ENCODE measurements around the gene SCAMP4. TPM values are rescaled to one million over a fixed set of nuclear protein-coding genes. Genes with fewer than 3 reads are reported as not detected.

The SCAMP4 gene
- total and polyA plus RNA-seq, 2 of the 13 experiments (the other 11 are each of a cell fraction or from before 2014, with no cell fraction given) = 10.7 to 13.7 TPM

- TF ChIP-seq, protein P1, sequence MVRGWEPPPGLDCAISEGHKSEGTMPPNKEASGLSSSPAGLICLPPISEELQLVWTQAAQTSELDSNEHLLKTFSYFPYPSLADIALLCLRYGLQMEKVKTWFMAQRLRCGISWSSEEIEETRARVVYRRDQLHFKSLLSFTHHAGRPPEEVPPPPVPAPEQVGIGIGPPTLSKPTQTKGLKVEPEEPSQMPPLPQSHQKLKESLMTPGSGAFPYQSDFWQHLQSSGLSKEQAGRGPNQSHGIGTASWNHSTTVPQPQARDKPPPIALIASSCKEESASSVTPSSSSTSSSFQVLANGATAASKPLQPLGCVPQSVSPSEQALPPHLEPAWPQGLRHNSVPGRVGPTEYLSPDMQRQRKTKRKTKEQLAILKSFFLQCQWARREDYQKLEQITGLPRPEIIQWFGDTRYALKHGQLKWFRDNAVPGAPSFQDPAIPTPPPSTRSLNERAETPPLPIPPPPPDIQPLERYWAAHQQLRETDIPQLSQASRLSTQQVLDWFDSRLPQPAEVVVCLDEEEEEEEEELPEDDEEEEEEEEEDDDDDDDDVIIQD (CRISPR knock-in tag; IDR thresholded peaks at IDR 0.05; ENCODE audit: low read depth) = peak; percentile 36; the same call in 1 of the 2 replicates
- TF ChIP-seq REL (CRISPR knock-in tag; conservative IDR thresholded peaks at IDR 0.05) = 0 out of 2 replicates have a peak, but pooled peaks have one; percentile 54
- TF ChIP-seq ZNF329 (CRISPR knock-in tag; IDR thresholded peaks at IDR 0.05; ENCODE audit: low read depth) = no peak
- TF ChIP-seq TRIM24 (CRISPR knock-in tag; IDR thresholded peaks at IDR 0.05) = no peak
- TF ChIP-seq HOXD1 (CRISPR knock-in tag; IDR thresholded peaks at IDR 0.05) = peak; percentile 86
- TF ChIP-seq POLR2AphosphoS2 (IDR thresholded peaks at IDR 0.05; ENCODE audit: low read depth, low read length) = no peak
- TF ChIP-seq EEA1 (CRISPR knock-in tag; IDR thresholded peaks at IDR 0.05; ENCODE audit: borderline replicate concordance) = peak; percentile 94
- TF ChIP-seq EP300 (IDR thresholded peaks at IDR 0.05; ENCODE audit: low read depth in 2 of 2, low read length in 2 of 2) = no peak
- TF ChIP-seq EP300 (CRISPR knock-in tag; IDR thresholded peaks at IDR 0.05; ENCODE audit: borderline replicate concordance) = no peak
- TF ChIP-seq ZNF407 (CRISPR knock-in tag; IDR thresholded peaks at IDR 0.05; ENCODE audit: not compliant biosample characterization) = no peak
- no peak for TF ChIP-seq EHMT2 (IDR thresholded peaks at IDR 0.05; ENCODE audit: borderline replicate concordance, low read depth, low read length)
- no peak for TF ChIP-seq KLF6 (CRISPR knock-in tag; IDR thresholded peaks at IDR 0.05)
- TF ChIP-seq ZNF781 (CRISPR knock-in tag; IDR thresholded peaks at IDR 0.05; ENCODE audit: borderline replicate concordance, not compliant biosample characterization) = no peak
- TF ChIP-seq MED8 (CRISPR knock-in tag; IDR thresholded peaks at IDR 0.05; ENCODE audit: insufficient replicate concordance) = no peak
- 0 out of 2 replicates have a peak, but pooled peaks have one; percentile 19 for TF ChIP-seq REXO4 (CRISPR knock-in tag; IDR thresholded peaks at IDR 0.05; ENCODE audit: borderline replicate concordance)
- TF ChIP-seq NBN (conservative IDR thresholded peaks at IDR 0.05) = no peak
- TF ChIP-seq IKZF1 (IDR thresholded peaks at IDR 0.05) = no peak
- TF ChIP-seq, protein P2, sequence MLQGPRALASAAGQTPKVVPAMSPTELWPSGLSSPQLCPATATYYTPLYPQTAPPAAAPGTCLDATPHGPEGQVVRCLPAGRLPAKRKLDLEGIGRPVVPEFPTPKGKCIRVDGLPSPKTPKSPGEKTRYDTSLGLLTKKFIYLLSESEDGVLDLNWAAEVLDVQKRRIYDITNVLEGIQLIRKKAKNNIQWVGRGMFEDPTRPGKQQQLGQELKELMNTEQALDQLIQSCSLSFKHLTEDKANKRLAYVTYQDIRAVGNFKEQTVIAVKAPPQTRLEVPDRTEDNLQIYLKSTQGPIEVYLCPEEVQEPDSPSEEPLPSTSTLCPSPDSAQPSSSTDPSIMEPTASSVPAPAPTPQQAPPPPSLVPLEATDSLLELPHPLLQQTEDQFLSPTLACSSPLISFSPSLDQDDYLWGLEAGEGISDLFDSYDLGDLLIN (CRISPR knock-in tag; IDR thresholded peaks at IDR 0.05; ENCODE audit: borderline replicate concordance) = 0 out of 2 replicates have a peak, but pooled peaks have one; percentile 79
- TF ChIP-seq KLF11 (CRISPR knock-in tag; IDR thresholded peaks at IDR 0.05) = no peak
Observed at GRCh38 chr19:1875646-1876495, 29.3 kb upstream of the SCAMP4 start (continued).

Data from HepG2 (cell line).